ENCODE measurements around the gene DTD1.

The DTD1 gene, protein sequence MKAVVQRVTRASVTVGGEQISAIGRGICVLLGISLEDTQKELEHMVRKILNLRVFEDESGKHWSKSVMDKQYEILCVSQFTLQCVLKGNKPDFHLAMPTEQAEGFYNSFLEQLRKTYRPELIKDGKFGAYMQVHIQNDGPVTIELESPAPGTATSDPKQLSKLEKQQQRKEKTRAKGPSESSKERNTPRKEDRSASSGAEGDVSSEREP

DNA sequence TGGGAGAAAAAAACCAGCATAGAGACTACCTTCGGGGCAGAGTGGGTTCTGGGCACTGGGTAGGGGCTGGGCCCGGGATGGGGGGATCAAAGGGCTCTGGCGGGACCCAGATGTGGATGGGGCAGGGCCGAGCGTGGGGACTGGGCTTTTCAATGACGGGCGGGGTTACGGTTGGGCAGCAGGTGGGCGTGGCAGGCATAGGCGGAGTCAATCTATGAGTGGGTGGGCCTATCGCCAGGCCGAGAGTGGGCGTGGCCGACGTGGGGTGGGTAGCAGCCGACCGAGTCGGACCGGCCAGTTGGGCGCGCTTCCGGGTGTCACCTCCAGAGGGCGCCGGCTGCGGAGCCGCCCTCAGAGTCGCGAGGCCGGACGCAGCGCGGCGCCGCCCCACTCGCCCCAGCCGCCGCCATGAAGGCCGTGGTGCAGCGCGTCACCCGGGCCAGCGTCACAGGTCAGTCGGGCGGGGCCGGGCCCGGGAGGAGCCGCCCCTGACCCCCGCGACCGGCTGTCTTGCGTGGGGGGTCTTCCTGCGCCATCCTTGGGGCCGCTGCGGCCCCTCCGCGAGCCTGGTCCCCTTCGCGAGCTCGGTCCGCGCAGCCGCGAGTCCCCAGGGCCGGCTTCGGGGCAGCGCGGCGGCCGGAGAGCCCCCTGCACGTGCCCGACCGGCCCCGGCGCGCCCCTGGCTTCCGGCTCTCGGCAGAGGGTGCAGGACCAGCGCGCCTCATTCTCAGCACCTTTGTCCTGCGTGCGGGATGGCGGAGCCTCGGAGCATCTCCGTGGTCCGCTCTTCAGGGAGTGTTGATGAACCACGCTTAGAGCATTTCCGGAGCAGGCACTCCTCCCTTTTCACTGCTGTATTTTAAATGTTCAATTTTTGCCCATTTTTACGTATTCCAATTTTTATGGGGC, at the start of gene DTD1:
DTD1 (plus strand) TSS at position 390 of the 909 bp plus-strand sequence; CDS start at position 409, 19 bp downstream.
- FAIRE-seq: no peak

GRCh38 chr20:18541741-18542140, 46.1 kb upstream of the DTD1 start:
- FAIRE-seq: no peak

DNA sequence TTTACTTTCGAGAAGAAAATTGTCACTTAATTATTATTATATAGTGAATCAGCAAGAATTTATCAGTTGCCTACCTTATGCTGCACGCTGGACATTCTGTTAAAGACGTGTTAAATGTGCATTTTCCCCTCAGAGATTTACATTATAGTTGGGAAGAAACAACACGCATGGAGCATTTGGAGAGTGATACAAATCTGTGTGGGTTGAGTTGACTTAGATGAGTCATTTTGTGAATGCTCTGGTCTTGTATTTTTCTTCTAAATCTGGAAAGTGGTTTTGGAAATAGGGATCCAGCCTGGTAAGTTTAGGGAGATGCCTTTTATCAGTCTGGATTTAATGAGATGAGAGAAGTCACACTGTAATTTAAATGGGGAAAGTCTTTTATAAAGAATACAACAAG, 44.6 kb upstream of the DTD1 start:
- no peak for FAIRE-seq

- no peak for FAIRE-seq
Measured at GRCh38 chr20:18543932-18544331, 43.9 kb upstream of the DTD1 start.

GRCh38 chr20:18545566-18545965, 42.3 kb upstream of the DTD1 start:
- FAIRE-seq: no peak

- FAIRE-seq: no peak
Measured at GRCh38 chr20:18548465-18548864, 39.4 kb upstream of the DTD1 start.

DNA sequence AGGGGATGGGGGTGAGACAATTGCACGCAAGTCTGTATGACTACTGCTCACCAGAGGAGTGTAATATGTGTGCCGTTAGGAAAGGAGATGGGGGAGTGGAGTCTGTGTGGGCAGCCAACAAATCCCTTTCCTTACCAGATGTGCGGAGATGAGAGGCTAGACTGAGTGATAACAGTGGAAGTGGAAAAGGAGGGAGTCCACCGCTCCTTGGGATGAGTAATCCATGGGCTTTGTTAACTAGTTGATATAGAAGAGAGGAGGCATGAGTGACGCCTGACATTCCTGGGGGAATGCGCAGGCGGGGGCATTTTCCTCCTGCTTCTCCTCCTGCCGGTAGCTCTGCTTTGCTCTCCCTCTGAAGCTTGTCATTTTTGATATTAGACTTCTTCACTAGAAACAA, 34.1 kb upstream of the DTD1 start:
- no peak for FAIRE-seq

GRCh38 chr20:18566892-18567738, 20.7 kb upstream of the DTD1 start, which contains the start of gene SMIM26:
Gene SMIM26, plus strand, starts transcription at chr20:18567432. Its CDS starts 47 bp downstream, at chr20:18567479.
- no peak for FAIRE-seq

DNA sequence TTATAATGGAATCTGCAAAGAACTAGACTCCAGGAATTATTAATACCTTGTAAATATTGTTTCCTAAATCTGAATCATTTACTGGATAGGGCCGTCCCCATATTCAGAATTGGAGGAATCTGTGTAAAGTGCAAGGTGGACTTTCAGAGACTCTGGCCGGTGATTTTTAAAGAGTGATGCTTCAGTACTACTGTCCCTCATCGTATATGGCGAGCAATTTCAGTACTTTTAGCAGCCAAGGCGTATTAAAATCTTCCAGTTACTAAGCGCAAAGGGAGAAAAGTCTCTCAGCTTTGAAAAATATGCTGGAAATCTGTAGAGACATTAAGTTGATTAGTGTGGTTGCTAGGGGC, 20.1 kb upstream of the DTD1 start:
- FAIRE-seq: no peak

DNA sequence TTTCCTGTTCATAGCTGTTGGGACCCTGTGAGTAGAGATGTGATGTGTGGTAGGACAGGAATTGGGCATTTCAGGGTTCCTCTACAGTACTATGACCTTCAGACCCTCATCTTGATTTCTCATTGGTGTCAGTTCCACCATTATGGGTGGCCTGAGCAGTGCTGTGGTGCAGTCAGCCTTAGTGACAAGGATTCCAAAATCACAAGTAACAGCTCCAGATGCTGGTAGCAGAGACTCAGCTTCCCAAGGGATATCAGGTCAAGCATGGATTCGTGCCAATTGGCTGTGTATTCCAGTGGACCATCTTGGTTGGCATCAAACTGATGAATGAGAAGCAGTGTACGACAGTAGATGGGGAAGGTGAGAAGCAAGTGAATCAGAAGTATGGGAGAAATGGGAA, 16.8 kb upstream of the DTD1 start:
- no peak for FAIRE-seq

GRCh38 chr20:18571578-18571977, 16.3 kb upstream of the DTD1 start:
- no peak for FAIRE-seq

DNA sequence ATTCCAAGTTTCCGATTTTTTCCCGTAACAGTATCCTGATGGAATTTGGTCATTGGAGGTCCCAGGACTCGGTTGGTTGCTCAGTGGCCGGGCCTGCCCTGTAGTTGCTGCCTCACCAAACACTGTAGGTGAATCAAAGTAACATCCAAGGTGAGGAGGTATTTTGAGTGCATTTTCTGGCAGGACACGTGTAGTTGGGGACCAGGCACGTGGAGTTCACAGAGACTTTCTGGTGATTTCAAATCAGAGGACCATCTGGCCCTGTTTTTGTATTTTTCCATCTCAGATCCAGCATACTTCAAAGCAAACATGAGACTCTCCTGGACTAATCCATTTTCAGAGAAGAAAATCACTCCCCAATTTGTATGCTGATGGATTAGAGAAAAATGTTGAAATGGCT, 9.9 kb upstream of the DTD1 start:
- no peak for FAIRE-seq

- no peak for FAIRE-seq
Measured at GRCh38 chr20:18578581-18578980, 9.3 kb upstream of the DTD1 start.

DNA sequence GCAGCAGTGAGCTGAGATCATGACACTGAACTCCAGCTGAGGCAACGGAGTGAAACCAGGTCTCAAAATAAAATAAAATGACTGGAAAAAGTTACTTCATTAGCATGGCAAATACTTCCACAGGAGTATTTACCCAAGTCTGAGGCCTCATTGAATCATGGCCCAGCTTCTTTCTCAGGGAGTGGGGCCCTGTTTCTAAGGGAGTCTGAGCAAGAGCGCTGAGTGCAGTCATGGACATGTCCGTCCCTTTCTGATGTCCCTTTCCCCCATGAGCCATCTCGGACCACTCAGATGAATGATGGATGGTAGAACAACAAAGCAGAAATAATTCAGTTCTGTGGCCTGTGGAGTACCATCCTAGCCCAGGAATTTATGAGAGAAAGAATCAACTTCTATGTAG, 7.8 kb upstream of the DTD1 start:
- FAIRE-seq: no peak

GRCh38 chr20:18585134-18585533, 2.7 kb upstream of the DTD1 start:
- FAIRE-seq: no peak

GRCh38 chr20:18588574-18588933, 700 bp downstream of the DTD1 start:
- FAIRE-seq: no peak

DNA sequence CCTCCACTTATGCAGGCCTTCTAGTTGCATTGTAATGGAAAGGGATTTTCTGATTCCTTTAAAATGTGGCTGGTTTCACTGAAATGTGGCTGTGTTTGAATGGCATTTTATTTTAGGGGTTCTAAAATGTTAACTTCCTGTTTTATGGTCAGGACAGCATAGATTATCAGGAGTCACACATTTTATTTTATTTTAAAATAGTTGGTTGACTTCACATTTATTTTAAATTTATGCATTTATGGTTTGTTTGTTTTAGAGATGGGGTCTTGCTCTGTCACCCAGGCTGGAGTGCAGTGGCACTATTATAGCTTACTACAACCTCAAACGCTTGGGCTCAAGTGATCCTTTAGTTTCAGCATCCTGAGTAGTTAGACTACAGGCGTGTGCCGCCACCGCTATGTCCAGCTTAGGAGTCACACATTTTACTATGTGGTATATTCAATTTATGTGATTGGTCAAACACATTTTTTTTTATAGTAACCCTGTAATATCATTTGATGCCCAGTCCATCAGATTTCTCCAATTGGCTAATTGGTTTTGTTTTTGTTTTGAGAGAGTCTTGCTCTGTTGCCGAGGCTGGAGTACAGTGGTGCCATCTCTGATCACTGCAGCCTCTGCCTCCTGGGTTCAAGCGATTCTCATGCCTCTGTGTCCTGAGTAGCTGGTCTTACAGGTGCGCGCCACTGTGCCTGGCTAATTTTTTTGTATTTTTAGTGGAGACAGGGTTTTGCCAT, 2.3 kb downstream of the DTD1 start:
- no peak for FAIRE-seq

GRCh38 chr20:18596270-18596669, 8.4 kb downstream of the DTD1 start:
- no peak for FAIRE-seq

- FAIRE-seq: no peak
Measured at GRCh38 chr20:18609741-18610140, 21.9 kb downstream of the DTD1 start.

DNA sequence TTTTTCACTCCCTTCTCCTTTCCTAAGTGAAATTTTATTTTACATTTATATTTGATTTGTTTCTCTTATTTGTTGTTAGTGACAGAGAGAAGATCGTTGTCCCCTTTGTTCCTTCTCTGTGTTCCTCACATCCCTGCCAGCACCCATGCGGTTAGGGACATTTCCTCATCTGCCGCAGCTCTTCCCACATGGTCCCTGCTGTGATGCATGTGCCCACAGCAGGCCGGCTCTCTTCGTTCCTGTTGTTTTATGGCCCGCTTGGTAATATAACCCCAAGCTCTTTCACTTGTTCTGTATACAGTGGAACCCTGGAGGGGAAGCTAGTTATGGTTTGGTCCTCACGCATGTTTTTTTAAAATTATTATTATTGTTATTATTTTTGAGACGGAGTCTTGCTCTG, 23.6 kb downstream of the DTD1 start:
- FAIRE-seq: no peak

DNA sequence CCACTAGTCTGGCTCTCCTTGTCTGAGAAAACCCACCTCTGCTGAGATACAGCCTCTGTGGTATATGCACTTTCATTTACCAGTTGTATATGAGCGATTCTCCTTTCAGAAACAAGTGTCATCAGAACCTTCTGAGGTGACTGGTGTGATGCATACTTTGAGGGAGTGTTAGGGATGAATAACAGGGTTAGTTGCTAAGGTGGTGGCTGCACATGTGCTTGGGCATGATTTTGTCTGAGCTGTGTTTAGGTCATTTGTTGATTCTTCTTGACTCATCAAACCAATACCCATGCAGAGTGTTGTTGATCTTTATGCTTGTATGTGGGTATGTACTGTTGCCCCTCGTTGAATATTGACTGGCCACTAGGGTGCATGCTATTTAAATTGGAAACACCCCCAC, 25.7 kb downstream of the DTD1 start:
- FAIRE-seq: no peak

DNA sequence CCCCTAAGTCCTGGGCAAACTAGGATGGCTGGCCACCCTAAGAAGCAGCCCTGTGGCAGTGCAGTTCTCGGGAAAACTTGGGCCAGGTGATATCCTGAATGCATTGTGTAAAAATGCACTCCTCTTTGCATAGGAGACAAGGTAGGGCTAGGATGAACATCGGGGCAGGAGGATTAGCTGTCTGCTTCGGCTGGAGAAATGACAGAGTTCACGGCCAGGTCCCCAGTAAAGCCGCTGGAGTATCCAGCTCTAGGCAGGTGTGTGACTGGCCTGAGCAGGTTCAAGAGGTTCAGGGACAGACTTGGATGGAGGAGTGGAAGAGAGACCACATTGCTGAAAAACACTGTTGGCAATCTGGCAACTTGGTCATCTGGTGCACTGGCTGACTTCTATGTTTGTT, 26.4 kb downstream of the DTD1 start:
- no peak for FAIRE-seq
